GM12892 (cell line): ENCODE data around the gene EVI5L.

Experiments used
- POLR2A ChIP-seq: IDR thresholded peaks from 2 replicates; pipeline ENCODE4 v1.6.1; 2011; ENCODE audit warnings: low read depth, low read length, control low read depth
- POLR2AphosphoS5 ChIP-seq: IDR thresholded peaks from 2 replicates; pipeline ENCODE4 v1.6.1; 2011; ENCODE audit warnings: low read depth, low read length, control low read depth

DNA sequence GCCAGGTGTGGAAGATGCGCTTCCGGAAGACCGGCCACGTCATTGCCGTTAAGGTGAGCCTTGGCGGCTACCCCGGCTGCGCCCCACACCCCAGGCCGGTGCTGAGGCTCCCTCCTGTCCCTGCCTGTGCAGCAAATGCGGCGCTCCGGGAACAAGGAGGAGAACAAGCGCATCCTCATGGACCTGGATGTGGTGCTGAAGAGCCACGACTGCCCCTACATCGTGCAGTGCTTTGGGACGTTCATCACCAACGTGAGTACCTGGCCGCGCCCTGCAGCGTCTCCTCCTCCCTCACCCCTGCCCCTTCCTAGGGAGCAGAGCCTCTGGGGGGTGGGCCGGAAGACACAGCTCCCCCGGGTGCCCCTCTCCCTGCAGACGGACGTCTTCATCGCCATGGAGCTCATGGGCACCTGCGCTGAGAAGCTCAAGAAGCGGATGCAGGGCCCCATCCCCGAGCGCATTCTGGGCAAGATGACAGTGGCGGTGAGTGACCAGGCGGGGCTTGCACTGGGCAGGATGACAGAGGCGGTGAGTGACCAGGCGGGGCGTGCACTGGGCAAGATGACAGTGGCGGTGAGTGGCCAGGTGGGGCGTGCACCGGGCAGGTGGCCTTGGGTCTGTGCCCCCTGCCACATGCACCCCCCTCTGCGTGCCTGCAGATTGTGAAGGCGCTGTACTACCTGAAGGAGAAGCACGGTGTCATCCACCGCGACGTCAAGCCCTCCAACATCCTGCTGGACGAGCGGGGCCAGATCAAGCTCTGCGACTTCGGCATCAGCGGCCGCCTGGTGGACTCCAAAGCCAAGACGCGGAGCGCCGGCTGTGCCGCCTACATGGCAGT lies 80.5 kb downstream of the EVI5L start:
- TF ChIP-seq POLR2AphosphoS5: no peak
- TF ChIP-seq POLR2A: no peak
